Hepatocyte (in vitro differentiated cells): ENCODE measurements around the gene ALDH1A1. TPM values are rescaled to one million over a fixed set of nuclear protein-coding genes. Genes with fewer than 3 reads are reported as not detected.

Experiments used
- DNase-seq: peaks from one replicate; pipeline ENCODE4 v3.0.0-alpha.2; 2016; ENCODE audit warnings: low spot score
- H2AFZ ChIP-seq: fragments of 200-600 bp; sonication (generic); 2 replicates; pipeline ENCODE4 v1.6.0; 2016; ENCODE audit warnings: antibody characterized with exemption, mild to moderate bottlenecking
- H3K27ac ChIP-seq: fragments of 200-600 bp; sonication (generic); 2 replicates; pipeline ENCODE4 v1.5.1; 2016; ENCODE audit warnings: mild to moderate bottlenecking
- H3K27me3 ChIP-seq: fragments of 200-600 bp; sonication (generic); 2 replicates; pipeline ENCODE4 v1.6.1; 2016
- H3K36me3 ChIP-seq: fragments of 200-600 bp; sonication (generic); replicated peaks from 2 replicates; pipeline ENCODE4 v1.5.1; 2016; ENCODE audit warnings: low read depth; ENCODE audit not compliant: insufficient read depth
- H3K4me1 ChIP-seq: fragments of 200-600 bp; sonication (generic); 2 replicates; pipeline ENCODE4 v1.5.1; 2016; ENCODE audit warnings: mild to moderate bottlenecking, moderate library complexity; ENCODE audit not compliant: insufficient read depth
- H3K4me2 ChIP-seq: fragments of 200-600 bp; sonication (generic); 2 replicates; pipeline ENCODE4 v1.6.0; 2016
- H3K4me3 ChIP-seq: fragments of 200-600 bp; sonication (generic); 2 replicates; pipeline ENCODE4 v1.5.1; 2016; ENCODE audit warnings: mild to moderate bottlenecking
- H3K79me2 ChIP-seq: fragments of 200-600 bp; sonication (generic); 2 replicates; pipeline ENCODE4 v1.6.0; 2017; ENCODE audit warnings: mild to moderate bottlenecking
- H3K9me2 ChIP-seq: fragments of 200-600 bp; sonication (generic); replicated peaks from 2 replicates; pipeline ENCODE4 v1.6.0; 2017; ENCODE audit warnings: mild to moderate bottlenecking; ENCODE audit not compliant: insufficient read depth
- H3K9me3 ChIP-seq: fragments of 200-600 bp; sonication (generic); 2 replicates; pipeline ENCODE4 v1.5.1; 2016; ENCODE audit warnings: low read depth, mild to moderate bottlenecking
- H4K20me1 ChIP-seq: fragments of 200-600 bp; sonication (generic); 2 replicates; pipeline ENCODE4 v1.6.0; 2016; ENCODE audit warnings: mild to moderate bottlenecking; ENCODE audit not compliant: insufficient read depth, poor library complexity, severe bottlenecking
- EZH2 ChIP-seq: fragments of 200-600 bp; sonication (generic); IDR thresholded peaks from 2 replicates; pipeline ENCODE4 v1.6.1; 2016; ENCODE audit warnings: antibody characterized with exemption, mild to moderate bottlenecking, borderline replicate concordance
- EZH2phosphoT487 ChIP-seq: fragments of 200-600 bp; sonication (generic); IDR thresholded peaks from one replicate; pipeline ENCODE4 v1.6.1; 2018; ENCODE audit warnings: antibody characterized with exemption, mild to moderate bottlenecking, low read depth, moderate library complexity; ENCODE audit not compliant: unreplicated experiment, severe bottlenecking
- whole genome bisulfite sequencing: methylation state at CpG from one replicate; pipeline ENCODE4 v1.1.6; 2016; ENCODE audit warnings: low lambda C conversion rate; ENCODE audit errors: missing lambda C conversion rate; 5-methylcytosine and 5-hydroxymethylcytosine counted together
- polyA plus RNA-seq: library from polyadenylated mRNA; unstranded; fragments of >200 nt; fragmentation: Nextera tagmentation; extraction: Ambion mirVana; gene quantifications from 2 replicates; pipeline ENCODE4 v1.2.1, GENCODE V29; 2016
- total RNA-seq: library from RNA; depleted of rRNA; stranded (reverse); fragments of >200 nt; gene quantifications from 2 replicates; pipeline ENCODE4 v1.2.3, GENCODE V29; 2014
- TF ChIP-seq, protein P1 (sequence below): fragments of 200-600 bp; sonication (generic); IDR thresholded peaks from 2 replicates; pipeline ENCODE4 v1.5.1; 2016; ENCODE audit warnings: antibody characterized with exemption, mild to moderate bottlenecking; ENCODE audit not compliant: poor library complexity

The ALDH1A1 gene
- total and polyA plus RNA-seq, 2 experiments from 2014 or later: 243 to 529 TPM

DNA sequence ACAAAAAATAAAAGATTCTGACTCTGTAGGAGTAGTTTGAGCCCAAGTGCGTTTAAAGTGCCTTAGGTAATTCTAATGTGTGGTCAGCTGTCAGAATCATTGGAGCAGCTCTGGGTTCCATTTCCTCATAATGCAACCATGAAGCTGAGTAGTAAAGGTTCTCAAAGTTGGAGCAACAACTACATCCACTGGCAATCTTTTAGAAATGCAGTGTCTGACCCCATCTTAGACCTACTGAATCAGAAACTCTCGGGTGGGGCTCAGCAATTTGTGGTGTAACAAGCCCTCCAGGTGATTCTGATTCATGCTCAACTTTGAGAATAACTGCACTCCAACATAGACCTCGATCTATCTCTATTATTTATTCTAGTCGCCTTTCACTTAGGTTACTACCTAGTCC, 7.6 kb upstream of the ALDH1A1 start:
- Histone ChIP-seq H2AFZ (no peak overlapping the region), H3K27me3 (no peaks in the 10 kb centered on the region), H3K9me2 (no peaks in the 10 kb centered on the region), H4K20me1 (no peaks in the 10 kb centered on the region), H3K36me3 (no peaks in the 10 kb centered on the region), H3K4me1 (no peaks in the 10 kb centered on the region), H3K4me3 (no peak overlapping the region), H3K4me2 (no peak overlapping the region), H3K9me3 (no peaks in the 10 kb centered on the region), H3K79me2 (no peaks in the 10 kb centered on the region), H3K27ac (no peak overlapping the region)
- TF ChIP-seq EZH2 (no peak), EZH2phosphoT487 (no peak)
- TF ChIP-seq, protein P1, sequence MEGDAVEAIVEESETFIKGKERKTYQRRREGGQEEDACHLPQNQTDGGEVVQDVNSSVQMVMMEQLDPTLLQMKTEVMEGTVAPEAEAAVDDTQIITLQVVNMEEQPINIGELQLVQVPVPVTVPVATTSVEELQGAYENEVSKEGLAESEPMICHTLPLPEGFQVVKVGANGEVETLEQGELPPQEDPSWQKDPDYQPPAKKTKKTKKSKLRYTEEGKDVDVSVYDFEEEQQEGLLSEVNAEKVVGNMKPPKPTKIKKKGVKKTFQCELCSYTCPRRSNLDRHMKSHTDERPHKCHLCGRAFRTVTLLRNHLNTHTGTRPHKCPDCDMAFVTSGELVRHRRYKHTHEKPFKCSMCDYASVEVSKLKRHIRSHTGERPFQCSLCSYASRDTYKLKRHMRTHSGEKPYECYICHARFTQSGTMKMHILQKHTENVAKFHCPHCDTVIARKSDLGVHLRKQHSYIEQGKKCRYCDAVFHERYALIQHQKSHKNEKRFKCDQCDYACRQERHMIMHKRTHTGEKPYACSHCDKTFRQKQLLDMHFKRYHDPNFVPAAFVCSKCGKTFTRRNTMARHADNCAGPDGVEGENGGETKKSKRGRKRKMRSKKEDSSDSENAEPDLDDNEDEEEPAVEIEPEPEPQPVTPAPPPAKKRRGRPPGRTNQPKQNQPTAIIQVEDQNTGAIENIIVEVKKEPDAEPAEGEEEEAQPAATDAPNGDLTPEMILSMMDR: no peak
- 84% methylated on average over 4 of the region's 4 CpGs for WGBS
- no peak for DNase-seq

DNA sequence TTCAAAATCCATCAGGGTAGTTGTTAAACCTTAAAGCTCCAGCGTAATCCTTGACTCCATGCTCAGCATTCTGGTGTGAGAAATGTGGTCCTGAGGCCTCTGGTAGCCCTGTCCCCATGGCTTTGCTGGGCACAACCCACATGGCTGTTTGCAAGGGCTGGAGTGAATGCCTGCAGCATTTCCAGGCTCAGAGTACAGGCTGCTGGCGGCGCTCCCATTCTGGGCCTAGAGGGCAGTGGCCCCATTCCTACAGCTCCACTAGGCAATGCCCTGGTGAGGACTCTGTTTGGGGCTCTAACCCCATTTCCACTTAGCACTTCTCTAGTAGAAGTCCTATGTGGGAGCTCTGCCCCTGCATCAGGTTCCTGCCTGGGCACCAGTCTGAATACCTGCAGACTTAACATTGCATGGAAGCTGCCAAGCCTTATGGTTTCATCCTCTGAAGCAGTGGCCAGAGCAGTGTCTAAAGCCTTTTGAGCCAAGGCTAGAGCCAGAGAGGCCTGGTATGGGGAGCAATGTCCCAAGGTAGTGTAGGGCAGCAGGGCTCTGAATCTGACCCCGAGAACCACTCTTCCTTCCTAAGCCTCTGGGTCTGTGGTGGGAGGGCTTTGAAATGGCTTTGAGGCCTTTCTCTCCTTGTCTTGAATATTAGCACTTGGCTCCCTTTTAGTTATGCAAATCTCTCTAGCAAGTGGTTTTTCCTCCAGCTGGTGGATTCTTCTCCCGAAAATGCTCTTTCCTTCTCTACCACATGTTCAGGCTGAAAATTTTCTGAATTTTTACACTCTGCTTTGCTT, 5.8 kb upstream of the ALDH1A1 start:
- TF ChIP-seq, protein P1: no peak
- no peak for TF ChIP-seq EZH2
- TF ChIP-seq EZH2phosphoT487: no peak
- Histone ChIP-seq H3K79me2 (no peaks in the 10 kb centered on the region), H3K36me3 (no peaks in the 10 kb centered on the region), H3K4me3 (no peak overlapping the region), H3K4me2 (no peak overlapping the region), H2AFZ (no peak overlapping the region), H3K9me3 (no peaks in the 10 kb centered on the region), H4K20me1 (no peaks in the 10 kb centered on the region), H3K27ac (no peak overlapping the region), H3K27me3 (no peaks in the 10 kb centered on the region), H3K4me1 (peaks cover 10% of the 10 kb centered on the region), H3K9me2 (no peaks in the 10 kb centered on the region)
- WGBS: 96% methylated on average over 5 of the region's 5 CpGs
- no peak for DNase-seq

DNA sequence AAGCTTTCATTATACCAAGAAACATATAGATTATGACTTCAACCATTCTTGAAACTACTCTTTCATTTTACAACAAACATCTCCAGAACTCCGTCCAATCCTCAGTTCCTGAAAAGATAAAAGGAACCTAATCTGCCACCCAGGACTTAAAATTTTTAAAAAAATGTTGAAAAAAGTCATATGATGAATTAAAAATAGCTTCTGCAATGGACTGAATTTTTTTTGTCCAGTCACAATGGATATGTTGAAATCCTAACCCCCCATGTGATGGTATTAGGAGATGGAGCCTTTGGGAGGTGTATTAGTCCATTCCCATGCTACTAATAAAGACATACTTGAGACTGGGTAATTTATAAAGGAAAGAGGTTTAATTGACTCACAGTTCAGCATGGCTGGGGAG, 2.7 kb upstream of the ALDH1A1 start:
- no peak for DNase-seq
- Histone ChIP-seq H2AFZ (no peak overlapping the region), H3K36me3 (no peaks in the 10 kb centered on the region), H3K27ac (no peak overlapping the region), H4K20me1 (no peaks in the 10 kb centered on the region), H3K9me3 (no peaks in the 10 kb centered on the region), H3K9me2 (no peaks in the 10 kb centered on the region), H3K79me2 (peaks cover 18% of the 10 kb centered on the region), H3K4me3 (no peak overlapping the region), H3K27me3 (no peaks in the 10 kb centered on the region), H3K4me2 (no peak overlapping the region), H3K4me1 (peaks cover 14% of the 10 kb centered on the region)
- no peak for TF ChIP-seq EZH2
- TF ChIP-seq, protein P1: no peak
- TF ChIP-seq EZH2phosphoT487: no peak
- WGBS: 91% methylated on average over 1 of the region's 1 CpG
